ENCODE measurements around the gene ADGRF5.
"Not testable (repeated sequence)": the region's sequence is repeated elsewhere in the genome, so short reads cannot be mapped to it uniquely, and the experiment has no call there.

ADGRF5 gene

DNA sequence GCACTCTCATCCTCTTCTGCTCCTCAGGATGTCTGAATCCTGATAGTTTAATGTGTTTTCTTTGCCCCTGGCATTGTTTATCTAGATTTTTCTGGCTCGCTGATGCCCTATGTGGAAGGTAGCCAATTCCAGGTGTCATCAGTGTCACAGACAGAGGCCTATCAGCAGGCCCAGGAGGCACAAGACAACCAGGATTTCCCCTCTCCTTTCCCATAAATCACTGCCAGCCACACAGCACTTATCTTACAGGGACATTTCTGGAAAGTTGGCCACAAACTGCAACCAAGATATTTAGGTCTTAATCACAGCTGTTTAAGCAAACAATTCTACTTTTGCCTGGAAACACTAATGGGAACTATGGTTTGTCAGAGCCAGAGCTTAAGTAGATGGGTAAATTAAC, 28.1 kb downstream of the ADGRF5 start:
- no peak for DNase-seq

DNA sequence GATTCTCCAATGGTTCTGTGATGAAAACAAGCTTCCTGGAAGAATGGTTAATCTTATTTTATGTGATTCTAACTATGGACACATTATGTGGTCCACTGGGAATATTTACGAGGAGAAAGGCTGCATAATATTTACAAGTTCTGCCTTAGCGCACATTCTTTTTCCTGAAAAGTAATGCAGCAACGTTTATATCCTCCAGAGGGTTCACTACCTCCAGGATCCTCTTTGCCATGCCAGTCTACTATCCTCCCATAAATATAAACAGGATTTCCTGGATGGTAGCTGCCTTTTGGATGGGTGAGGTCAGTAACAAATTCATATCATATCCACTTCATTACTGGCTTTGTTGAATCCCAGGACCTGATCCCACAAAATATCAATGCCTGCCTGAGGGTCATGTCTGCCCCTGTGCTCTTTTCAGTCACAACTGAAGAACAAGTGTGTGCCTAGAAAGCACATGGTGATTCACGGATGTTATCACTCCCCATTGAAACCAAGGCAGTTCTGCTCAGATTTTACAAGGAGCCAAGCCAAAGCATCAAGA, 30.4 kb downstream of the ADGRF5 start:
- DNase-seq, result no peak

DNA sequence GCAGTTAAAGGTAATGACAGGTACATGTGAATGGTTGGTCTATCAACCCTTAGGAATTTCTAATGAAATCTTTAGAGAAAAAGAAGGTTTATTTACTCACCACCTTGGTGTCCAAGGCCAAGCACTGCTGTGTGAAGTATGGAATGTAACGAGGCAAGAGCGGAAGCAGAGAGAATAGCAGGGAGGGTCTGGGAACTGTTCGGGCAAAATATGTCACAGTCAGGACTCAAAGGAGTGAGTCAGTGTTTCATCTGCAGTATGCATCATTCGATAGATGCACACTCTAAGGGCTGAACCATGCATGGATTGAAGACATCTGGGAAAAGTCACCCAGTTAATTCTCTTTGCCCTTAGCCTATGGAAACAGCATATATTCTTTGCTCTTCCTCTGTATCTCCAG, 33.2 kb downstream of the ADGRF5 start:
- DNase-seq, result no peak

DNA sequence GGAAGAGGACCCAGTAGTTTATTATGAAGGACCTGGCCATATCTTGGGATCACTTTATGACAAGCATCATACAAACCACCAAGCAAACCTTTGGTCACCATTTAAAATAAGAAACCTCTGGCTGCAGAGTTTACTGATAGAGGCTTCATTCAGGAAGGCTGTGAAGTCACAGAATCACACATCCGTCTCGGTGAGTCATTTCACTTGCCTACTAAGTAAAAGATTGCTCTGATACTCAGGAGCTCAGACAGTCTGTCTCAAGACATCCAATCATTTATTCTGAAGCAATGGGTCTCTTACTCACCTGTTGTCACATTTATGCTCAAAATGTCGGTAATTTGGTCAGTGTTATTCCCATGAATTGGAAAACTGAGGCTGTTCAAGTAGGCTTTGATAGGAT, 33.7 kb downstream of the ADGRF5 start:
- DNase-seq, result no peak

DNA sequence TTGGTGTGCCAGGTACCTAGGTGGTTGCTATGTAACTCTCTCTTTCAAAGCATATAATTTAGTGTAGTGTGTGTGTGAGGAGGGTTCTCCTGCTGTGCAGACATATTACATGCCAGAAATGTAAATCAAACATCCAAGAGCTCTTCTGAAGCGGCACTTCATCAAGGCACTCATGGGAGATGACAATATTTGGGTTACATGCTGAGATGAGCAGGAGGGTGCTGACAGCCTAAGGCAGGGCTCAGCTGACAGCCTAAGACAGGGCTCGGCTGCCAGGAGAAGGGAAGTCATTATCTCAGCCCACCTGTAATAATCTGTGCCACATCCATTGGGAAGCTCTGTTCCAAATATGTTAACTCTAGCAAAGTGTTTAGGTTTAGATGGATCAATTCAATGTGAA, 39.1 kb downstream of the ADGRF5 start:
- DNase-seq, result no peak

DNA sequence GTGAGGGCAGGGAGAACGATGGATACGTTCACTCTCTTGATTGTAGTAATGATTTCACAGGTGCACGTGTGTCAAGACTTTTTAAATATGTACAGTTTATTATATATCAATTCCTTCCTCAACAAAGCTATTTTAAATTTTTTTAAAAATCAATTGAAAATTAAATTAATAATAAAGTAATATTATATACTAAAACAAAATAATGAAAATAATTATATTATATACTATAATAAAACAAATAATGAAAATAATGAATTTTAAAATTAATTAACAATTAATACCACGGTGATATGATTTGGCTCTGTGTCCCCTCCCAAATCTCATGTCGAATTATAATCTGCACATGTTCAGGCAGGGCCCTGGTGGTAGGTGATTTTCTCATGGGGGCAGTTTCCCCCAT, 42.7 kb downstream of the ADGRF5 start:
- no peak for DNase-seq

DNA sequence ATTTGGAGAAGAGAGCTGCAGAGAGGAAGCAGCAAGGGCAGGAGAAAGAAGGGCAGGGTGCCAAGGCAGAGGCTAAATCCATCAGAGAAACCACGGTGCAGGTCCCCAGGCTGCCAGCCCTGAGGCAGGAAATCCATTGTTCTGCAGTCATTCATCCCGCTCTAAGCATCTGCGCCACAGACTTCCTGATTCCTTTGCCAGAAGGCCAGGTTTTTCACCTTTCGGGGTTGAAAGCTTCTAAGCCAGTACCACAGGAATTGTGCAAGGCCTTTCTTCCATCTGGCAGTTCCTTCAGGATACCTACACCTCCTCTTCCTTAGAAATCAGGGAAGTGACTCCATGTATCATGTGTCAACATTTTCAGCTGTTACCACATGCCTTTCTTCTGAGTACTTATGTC, 45.6 kb downstream of the ADGRF5 start:
- DNase-seq, result no peak

DNA sequence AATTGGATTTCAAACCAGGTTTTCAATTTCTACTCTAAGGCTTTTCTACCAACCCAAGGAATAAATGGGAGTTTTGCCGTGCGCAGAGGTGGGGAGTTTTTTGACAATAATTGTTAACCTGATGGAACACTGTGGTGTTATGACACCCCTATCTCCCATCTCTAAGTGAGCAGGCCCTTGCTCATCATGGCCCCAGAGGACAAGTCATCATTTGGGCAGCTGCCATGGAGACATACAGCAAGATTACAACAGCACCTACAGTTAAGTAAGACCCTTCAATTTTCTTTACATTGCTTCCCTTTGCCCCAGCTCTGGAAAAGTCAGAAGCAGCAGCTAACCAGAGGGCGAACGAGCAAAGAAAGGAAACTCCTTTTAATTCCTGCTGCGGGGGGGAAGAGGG, 54.3 kb downstream of the ADGRF5 start:
- DNase-seq, result no peak

DNA sequence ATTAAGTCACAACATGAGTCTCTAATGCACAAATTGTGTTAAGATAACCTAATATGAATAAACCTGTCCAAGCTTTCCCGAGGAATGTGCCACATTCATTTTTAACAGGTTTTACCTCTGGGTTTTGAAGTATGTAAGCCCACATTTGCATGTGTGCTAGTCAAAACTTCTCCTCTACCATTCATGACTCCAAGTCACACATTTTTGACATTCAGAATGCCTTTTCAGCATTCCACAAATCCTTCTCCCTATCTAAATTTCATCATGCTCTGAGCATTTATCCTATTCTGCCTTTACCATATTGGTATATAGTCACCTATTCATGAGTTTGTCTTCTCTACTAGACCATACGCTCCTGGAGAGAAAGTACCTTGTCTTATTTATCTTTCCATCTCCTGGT, 56.5 kb downstream of the ADGRF5 start:
- no peak for DNase-seq

DNA sequence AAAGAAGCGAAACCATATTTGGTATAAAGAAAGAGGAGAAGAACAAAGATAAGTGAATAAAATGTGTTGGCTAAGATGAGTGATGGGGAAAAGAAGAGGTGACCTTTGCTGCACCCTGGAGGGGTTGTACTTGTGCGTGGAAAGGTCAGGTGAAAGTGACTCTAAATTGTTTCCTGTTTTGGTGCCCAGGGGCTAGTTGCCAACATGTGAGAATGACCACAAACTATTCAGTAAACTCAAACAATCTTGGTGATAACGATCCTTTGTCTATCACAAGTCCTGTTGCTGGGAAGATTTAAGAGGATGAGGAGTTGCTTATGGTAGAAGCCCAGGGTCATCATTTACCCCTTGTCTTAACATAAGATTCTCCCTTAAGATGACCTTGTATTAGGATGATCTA, 57.9 kb downstream of the ADGRF5 start:
- no peak for DNase-seq

DNA sequence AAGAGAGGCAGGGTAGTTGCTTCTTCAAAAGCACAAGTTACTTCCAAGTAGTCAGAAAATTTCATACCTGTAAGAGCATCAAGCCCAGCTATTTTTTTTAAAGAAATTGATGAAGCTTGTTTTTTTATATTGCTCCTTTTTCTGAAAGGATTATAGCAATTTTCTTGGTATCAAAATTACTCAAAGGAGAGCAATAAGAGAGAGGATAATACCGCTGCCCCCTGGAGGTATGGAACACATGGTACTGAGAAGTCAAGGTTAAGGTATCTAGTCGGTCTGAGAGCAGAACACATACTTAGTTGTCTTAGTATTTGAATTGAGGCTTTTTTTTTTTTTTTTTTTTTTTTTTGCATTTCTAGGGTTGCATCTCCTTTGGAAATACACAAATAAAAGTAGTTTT, 59.4 kb downstream of the ADGRF5 start:
- no peak for DNase-seq

DNA sequence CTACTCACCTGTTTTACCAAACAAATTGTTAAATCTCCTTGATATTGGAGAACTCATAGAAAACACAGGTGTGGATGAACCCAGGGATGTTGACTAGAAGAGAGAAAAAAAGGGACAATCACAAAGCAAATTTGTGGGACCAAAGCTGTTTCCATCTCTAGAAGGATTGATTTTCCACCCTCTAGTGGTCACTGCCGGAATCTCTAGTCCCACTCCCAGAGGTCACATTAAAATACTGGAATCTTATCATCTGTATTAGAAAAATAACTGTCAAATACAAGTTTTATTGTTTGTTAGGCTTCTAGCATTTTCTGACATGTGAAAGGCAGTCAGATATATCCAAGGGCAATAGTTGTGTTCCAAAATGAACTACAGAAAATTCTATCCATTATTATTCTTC, 65.8 kb downstream of the ADGRF5 start:
- DNase-seq, result peak in 1 of 2 donors; percentile 4

DNA sequence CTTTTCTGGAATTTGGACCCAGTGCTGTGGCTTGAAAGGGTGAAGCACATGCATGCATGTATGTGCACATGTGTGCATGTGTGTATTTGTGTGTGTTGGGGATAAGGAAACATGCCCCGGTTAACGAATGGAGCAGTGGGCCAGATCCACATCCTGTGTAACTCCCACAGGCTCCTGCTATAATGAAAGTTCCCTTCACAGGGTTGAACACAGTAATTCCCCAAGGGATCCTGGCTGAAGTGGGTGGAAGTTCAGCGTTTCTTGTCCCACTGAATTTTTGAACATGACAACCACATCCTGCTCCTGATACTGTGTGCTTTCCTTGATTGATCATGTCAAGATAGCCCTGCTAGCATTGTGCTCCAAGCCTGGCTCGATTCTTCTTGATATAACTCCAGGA, 70.2 kb downstream of the ADGRF5 start:
- not testable (repeated sequence) for DNase-seq

DNA sequence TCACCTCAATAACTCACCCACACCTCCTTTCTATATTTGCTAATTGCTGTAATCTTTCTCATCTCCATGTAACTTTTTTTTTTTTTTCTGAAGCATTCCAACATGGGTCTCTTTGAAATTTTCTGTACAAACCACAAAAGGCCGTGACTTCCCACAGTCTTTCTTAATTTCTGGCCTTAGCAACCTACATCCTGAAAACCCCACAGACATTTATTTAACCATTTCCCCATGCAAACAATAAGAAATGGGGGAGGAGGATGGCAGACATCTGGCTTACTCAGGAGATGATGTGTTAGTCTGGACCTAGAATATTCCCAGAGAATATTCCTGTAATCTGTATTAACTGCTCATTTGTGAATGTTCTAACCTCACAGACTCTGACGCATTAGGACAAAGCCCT, 70.9 kb downstream of the ADGRF5 start:
- no peak for DNase-seq

DNA sequence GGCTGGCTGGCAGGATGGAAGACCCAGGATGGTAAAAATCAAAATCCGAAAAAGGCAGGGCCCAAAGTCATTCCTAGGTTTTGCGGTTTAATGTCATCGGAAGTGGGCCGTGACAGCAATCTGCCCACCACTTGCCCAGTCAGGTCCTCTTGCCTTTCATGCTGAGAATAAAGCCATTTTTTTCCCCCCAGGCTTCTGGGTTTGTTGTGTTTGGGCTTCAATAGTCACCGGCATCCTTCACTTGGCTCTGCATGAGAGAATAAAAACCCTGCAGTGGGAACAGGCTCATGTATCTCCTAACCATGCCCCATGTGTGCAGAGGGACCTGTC, 72.4 kb downstream of the ADGRF5 start:
- no peak for DNase-seq

DNA sequence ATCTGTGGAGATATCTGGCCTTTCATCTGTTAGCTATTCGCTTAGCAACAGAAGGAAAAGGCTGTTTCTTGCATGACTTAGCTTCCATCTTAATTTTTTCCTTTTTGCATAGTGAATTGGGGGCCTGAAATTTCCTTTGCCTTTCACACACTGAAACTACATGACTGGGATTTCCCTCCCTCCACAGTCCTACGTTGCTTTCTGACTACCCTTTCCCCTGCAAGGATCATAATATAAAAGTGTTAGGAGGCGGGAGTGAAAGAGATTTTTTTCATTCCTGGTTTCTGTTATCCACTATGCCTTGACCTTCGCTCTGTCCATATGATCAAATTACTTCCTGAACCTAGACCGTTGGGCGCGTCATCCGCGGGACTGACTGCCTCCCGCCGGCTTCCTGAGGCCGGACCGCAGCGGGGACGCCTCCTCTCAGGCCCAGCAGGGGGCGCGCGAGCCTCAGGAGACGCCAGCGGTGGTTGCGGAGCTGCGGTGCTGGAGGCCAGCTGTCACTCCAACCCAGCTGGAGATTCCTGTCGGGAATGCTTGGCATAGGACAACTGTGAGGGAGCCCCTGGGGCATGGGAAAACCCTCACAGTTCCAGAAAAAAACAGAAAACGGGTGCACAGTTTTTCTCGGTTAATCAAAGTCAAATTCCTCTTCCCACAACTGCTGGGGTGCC, 72.9 kb downstream of the ADGRF5 start:
- peak; percentile 31 to 49 for DNase-seq

DNA sequence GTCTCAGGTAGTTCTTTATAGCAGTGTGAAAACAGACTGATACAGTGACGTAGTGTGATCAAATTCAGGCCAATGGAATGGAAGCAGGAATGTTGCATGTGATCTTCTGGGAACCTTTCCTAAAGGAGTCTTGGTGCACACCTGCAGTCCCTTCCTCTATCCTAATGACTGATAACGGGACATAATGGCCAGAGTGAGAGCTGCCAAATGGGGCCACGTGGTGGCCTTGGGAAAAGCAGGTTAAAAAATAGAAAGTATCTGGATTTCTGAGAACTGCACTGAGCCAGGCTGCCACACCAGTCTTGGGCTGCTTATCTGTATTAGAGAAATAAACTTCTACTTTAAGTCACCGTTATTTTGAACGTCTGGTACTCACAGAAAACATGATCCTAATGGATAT, 76.6 kb downstream of the ADGRF5 start:
- DNase-seq, result no peak

DNA sequence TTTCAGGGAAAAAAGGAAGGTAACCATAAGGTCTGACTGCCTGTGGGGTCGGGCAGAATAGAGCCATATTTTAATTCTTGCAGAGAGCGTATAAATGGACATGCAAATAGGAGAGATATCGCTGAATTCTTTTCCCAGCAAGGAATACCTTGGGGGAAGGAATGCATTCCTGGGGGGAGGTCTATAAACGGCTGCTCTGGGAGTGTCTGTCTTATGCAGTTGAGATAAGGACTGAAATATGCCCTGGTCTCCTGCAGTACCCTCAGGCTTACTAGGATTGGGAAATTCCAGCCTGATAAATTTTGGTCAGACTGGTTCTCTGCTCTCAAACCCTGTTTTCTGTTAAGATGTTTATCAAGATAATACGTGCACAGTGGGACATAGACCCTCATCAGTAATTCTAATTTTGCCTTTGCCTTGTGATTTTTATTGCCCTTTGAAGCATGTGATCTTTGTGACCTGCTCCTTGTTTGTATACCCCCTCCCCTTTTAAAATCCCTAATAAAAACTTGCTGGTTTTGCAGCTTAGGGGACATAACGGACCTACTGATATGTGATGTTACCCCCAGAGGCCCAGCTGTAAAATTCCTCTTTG, 79.4 kb downstream of the ADGRF5 start:
- DNase-seq, result not testable (repeated sequence)

DNA sequence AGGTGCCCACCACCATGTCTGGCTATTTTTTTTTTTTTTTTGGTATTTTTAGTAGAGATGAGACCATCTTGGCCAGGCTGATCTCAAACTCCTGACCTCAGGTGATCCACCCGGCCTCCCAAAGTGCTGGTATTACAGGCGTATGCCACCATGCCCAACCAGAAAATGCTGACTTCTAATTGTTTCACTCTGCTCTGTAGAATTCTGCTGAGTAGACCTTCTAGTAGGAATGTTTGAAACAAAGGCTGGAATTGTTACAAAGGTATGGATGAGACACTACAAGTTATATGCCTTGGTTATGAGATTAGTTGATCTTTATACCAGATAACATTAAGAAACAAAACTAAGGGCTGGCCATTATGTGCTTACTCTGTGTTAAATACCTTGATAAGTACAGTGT, 83.7 kb downstream of the ADGRF5 start:
- no peak for DNase-seq

DNA sequence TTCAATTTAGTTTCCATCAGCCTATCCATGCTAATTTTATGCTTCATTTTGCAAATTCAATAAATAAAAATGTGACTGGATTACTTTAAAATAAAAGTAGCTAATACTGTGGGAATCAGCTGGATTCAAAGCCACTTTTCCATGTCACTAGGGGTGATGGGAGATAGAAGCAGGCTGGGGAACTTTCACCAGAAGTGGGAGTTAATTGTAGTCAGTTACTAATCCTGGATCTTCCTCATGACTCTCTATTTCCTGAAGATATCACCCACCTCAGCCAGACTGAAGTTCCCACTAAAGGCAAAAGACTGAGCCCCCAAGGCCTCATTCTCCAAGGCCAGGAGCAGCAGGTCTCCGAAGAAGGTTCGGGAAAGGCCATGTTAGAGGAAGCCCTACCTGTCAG, 86.7 kb downstream of the ADGRF5 start:
- DNase-seq, result not testable (repeated sequence)

DNA sequence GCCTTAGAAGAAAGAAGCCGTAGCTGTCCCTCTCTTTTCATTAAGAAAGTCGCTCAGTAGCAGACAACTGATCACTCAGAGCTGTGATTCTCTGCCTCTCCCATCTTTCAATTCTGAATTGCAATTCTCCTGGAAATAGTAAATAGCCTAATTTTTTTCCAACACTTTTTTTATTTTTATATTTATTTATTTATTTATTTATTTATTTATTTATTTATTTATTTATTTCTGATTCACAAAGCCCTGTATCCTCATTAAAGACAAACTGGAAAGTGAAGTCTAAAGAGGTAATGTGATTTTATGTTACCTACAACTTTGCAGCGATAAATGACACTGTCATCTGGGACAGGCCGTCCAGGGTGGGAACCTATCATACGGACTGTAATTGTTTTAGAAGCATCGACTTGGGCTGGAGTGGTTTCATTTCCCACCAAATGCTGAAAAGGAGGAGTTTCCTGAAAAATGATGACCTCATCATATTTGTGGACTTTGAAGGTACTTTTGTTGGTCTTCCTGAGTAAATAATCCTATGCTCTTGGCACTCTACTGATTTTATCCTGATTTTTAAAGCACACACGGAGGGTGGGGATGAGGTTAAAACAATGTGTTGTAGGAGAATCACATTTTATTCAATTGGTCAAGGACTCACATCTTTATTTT, 87.4 kb downstream of the ADGRF5 start:
- DNase-seq, result not testable (repeated sequence)

DNA sequence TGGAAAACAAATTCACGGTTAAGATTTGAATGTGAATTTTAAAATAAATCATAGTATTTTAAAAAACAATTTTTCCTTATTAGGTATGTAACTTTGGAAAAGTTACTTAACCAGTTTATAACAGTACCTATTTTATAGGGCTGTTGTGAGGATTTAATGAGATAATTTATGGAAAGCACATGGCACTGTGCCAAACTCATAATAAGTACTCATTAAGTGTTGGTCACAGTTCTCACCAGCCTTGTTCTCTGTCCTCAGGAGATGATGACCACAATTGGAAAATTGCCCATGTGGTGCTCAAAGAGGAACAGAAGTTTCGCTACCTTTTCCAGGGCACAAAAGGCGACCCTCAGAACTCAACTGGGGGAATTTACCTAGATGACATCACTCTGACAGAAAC, 88.9 kb downstream of the ADGRF5 start:
- DNase-seq, result no peak

DNA sequence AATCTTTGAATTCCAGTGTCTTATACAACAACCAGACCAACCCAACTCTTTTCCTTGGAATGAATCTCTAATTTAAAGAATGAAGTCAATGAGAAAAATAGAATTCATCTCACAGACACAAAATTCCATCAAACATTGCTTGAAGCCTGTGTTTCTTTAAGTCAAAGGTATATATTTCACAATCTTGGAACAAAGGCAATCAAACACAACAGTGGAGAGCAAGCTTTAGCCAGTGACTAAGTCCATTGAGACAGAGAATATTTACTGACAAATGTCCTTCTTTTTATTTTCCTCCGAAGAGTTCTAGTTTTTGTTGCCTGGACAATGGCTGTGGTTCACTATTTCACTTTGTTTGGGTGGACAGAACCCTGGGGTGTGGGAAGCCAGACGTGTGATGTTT, 92.8 kb downstream of the ADGRF5 start:
- no peak for DNase-seq

DNA sequence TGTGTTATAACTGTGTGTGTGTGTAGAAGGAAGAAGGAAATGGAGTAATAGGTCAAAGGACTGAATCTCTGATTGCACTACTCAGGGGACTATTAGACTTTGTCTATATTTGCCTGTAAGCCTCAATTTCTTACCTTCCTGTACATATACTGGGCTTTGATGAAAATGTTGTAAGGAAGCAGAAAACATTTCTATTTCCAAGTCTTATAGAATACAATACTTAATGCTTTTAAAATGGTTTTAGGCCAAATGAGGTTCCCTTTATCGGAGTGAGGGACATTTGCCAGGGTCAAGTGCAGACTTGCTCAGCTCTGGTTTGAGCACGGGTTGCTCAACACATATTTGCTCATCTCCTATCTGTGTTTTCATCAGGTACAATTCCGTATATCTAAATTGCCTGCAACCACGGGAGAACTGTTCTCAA, 100.3 kb downstream of the ADGRF5 start:
- no peak for DNase-seq

DNA sequence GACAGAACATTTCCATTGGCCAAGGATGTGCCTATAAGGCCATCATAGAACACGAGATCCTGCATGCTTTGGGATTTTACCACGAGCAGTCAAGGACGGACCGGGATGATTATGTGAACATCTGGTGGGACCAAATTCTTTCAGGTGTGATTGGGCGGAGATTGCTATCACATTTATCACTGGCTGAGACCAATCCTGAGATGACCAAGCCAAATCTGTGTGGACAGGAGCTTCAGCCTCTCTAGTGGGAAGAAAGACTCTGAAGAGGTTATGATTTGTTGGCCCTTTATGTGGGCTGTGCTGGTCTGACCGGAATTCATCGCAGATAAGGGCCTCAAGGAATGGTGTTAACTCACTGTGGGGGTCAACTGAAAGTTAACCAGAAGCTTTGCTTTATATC, 102.2 kb downstream of the ADGRF5 start:
- no peak for DNase-seq
